ENCODE data around the gene TRA2B. TPM values are rescaled to one million over a fixed set of nuclear protein-coding genes. Genes with fewer than 3 reads are reported as not detected.

Gene TRA2B
- total RNA-seq (2014; rRNA removed; shearing (Covaris generic)) = 304 and 358 TPM in 2 replicates

DNA sequence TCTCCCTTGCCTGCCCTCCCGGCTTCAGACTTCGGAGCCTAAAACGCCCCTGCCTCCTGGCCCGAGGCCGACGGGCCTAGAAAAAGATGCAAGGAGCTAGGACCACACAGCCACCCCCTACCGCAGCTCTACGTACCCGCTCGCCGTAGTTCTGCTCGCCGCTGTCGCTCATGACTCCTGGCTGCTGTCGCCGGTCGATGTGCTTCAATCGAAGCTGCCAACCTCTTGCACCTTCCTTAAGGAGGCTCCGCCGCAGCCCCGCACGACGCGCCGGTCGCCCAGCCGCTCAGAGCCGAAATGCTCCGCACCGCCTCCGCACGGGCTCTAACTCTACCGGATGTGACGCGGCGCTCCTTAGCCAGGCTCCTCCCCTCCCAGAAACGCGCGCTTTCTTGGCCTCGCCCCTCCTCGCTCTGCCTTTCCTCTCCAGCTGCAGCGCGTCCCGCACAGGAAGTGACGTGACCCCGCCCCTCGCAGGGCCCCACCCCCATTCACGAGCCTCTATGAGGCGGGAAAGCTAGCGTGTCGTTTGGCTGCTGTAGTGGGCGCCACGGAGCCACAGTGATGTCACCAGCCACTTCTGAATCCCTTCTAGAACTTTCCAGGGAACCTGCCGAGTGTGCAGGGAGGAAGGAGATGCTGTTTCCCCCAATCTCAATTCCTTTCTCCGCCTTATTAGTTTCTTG lies at the start of gene TRA2B:
TSS of gene TRA2B (minus strand) at position 326 of the 686 bp plus-strand sequence. CDS start at position 172, 154 bp downstream.
- H3K4me1 ChIP-seq = peaks cover 6% of the 10 kb centered on the region; the same call in 1 of the 2 replicates
- peak; percentile 98 for DNase-seq
- H3K36me3 ChIP-seq = peaks cover 31% of the 10 kb centered on the region
- no peaks in the 10 kb centered on the region for H3K9me3 ChIP-seq (replicated peaks)
- peak within 1 kb of the TSS; percentile 98 for H3K27ac ChIP-seq
- no peaks in the 10 kb centered on the region for H3K27me3 ChIP-seq
- H3K4me3 ChIP-seq = peak within 1 kb of the TSS; percentile 98

GRCh38 chr3:185986198-185986777 lies 48.5 kb upstream of the TRA2B start:
- no peak overlapping the region for H3K27ac ChIP-seq
- no peak for DNase-seq
- H3K9me3 ChIP-seq (replicated peaks) = no peaks in the 10 kb centered on the region
- H3K27me3 ChIP-seq = no peaks in the 10 kb centered on the region
- no peaks in the 10 kb centered on the region for H3K4me1 ChIP-seq
- no peaks in the 10 kb centered on the region for H3K36me3 ChIP-seq
- no peak overlapping the region for H3K4me3 ChIP-seq

- Histone ChIP-seq H3K4me3 (no peak overlapping the region), H3K27me3 (no peaks in the 10 kb centered on the region), H3K4me1 (peaks cover 10% of the 10 kb centered on the region), H3K27ac (no peak overlapping the region), H3K9me3 (replicated peaks) (no peaks in the 10 kb centered on the region), H3K36me3 (no peaks in the 10 kb centered on the region)
- no peak for DNase-seq
Observed at GRCh38 chr3:185984203-185984602, 46.4 kb upstream of the TRA2B start.

DNA sequence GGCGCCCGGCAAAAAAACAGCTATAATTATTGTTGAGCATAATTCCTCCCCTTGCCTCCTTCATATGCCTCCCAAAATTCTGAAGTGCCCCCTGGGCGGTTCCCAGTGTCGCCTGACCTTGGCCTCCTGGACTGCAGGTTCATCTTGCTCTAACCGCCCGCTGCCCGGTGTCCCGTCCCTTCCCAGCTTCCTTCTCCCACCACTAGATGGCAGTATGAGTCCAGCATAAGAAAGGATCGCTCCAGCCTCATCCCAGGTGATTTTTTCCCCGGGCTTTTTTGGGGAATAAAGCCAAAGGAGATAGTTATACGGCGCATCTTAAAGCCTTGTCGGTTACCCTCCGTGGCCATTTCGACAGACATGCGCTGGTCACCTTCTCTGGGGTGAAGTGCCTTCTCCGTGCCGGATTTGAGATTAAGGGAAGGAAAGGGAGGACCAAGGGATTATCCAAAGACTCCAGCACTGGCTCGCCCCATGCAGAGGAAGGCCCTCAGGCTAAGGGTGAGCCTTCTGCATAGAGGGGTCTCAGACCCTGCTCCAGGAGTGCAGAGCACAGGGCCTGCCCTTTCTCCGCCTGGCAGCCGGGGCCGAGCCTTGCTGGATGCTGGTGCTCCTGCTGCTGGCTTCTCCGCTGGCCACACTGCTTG lies 45.8 kb upstream of the TRA2B start:
- Histone ChIP-seq H3K36me3 (no peaks in the 10 kb centered on the region), H3K27me3 (no peaks in the 10 kb centered on the region), H3K4me1 (peaks cover 10% of the 10 kb centered on the region), H3K9me3 (replicated peaks) (no peaks in the 10 kb centered on the region), H3K4me3 (no peak overlapping the region), H3K27ac (no peak overlapping the region)
- peak; percentile 58 to 84 for DNase-seq

DNA sequence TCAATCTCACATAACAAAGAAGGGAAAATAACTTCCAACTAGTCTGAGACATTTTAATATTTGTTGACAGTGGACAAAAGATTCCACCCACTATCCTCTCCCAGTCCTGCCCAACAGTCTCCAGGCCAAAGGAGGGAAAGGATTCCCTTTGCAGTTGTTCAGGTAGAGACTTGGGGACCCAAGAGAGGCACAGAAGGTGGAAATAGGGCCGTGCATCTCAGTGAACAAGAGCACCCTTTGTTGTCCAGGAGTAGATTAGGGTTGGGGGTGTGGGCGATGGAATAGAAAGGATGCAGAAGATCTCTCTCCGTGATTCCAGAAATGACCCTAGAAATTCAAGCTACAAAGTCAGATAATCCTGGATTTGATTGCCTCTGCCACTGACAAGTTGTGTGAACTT lies 44.8 kb upstream of the TRA2B start:
- no peak for DNase-seq

GRCh38 chr3:185981621-185982020 lies 43.8 kb upstream of the TRA2B start:
- H3K9me3 ChIP-seq (replicated peaks) = no peaks in the 10 kb centered on the region
- no peaks in the 10 kb centered on the region for H3K36me3 ChIP-seq
- H3K4me1 ChIP-seq = peaks cover 10% of the 10 kb centered on the region
- H3K27ac ChIP-seq = no peak overlapping the region
- no peak for DNase-seq
- no peak overlapping the region for H3K4me3 ChIP-seq
- H3K27me3 ChIP-seq = no peaks in the 10 kb centered on the region

More for the DNA sequence above, 44.8 kb upstream of the TRA2B start:
- no peak overlapping the region for H3K4me3 ChIP-seq
- H3K36me3 ChIP-seq = no peaks in the 10 kb centered on the region
- peaks cover 10% of the 10 kb centered on the region for H3K4me1 ChIP-seq
- H3K9me3 ChIP-seq (replicated peaks) = no peaks in the 10 kb centered on the region
- H3K27me3 ChIP-seq = no peaks in the 10 kb centered on the region
- no peak overlapping the region for H3K27ac ChIP-seq

- H3K9me3 ChIP-seq (replicated peaks) = no peaks in the 10 kb centered on the region
- no peak overlapping the region for H3K4me3 ChIP-seq
- H3K27ac ChIP-seq = no peak overlapping the region
- no peaks in the 10 kb centered on the region for H3K36me3 ChIP-seq
- H3K27me3 ChIP-seq = no peaks in the 10 kb centered on the region
- peak; percentile 58 to 79 for DNase-seq
- peaks cover 10% of the 10 kb centered on the region for H3K4me1 ChIP-seq
Observed at GRCh38 chr3:185979721-185980121, 41.9 kb upstream of the TRA2B start.

GRCh38 chr3:185978516-185978915 lies 40.7 kb upstream of the TRA2B start:
- Histone ChIP-seq H3K27ac (no peak overlapping the region), H3K27me3 (no peaks in the 10 kb centered on the region)

DNA sequence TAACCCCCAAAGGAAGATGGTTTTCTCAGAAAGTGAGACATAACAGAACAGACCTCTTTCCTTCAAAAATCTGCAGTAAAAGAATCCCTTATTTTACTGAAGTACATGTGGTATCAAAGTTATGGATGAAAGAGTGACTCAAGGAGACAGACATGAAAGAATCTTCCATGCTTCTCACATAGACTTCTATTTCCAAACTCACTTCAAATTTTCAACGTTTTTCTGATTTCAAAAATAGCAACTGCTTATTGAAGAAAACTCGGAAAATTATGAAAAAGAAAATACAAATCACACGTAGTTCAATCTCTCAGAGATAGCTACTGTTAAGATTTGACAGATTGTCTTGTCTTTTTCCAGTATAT lies 39.8 kb upstream of the TRA2B start:
- Histone ChIP-seq H3K36me3 (no peaks in the 10 kb centered on the region), H3K4me3 (no peak overlapping the region)
- no peak for DNase-seq

More at GRCh38 chr3:185978516-185978915, 40.7 kb upstream of the TRA2B start:
- Histone ChIP-seq H3K36me3 (no peaks in the 10 kb centered on the region), H3K9me3 (replicated peaks) (no peaks in the 10 kb centered on the region), H3K4me3 (no peak overlapping the region), H3K4me1 (peaks cover 10% of the 10 kb centered on the region)
- no peak for DNase-seq

GRCh38 chr3:185976977-185977678 lies 39.3 kb upstream of the TRA2B start:
- peak; percentile 66 to 84 for DNase-seq
- Histone ChIP-seq H3K4me1 (peaks cover 10% of the 10 kb centered on the region), H3K36me3 (no peaks in the 10 kb centered on the region), H3K27ac (no peak overlapping the region), H3K4me3 (no peak overlapping the region), H3K9me3 (replicated peaks) (no peaks in the 10 kb centered on the region), H3K27me3 (no peaks in the 10 kb centered on the region)

More for the DNA sequence above, 39.8 kb upstream of the TRA2B start:
- Histone ChIP-seq H3K27me3 (no peaks in the 10 kb centered on the region), H3K9me3 (replicated peaks) (no peaks in the 10 kb centered on the region), H3K4me1 (peaks cover 10% of the 10 kb centered on the region), H3K27ac (no peak overlapping the region)

GRCh38 chr3:185976100-185976499 lies 38.3 kb upstream of the TRA2B start:
- Histone ChIP-seq H3K27me3 (no peaks in the 10 kb centered on the region), H3K4me1 (peaks cover 10% of the 10 kb centered on the region), H3K36me3 (no peaks in the 10 kb centered on the region), H3K9me3 (replicated peaks) (no peaks in the 10 kb centered on the region), H3K4me3 (no peak overlapping the region), H3K27ac (no peak overlapping the region)
- DNase-seq = no peak

- no peak for DNase-seq
- no peak overlapping the region for H3K27ac ChIP-seq
- no peaks in the 10 kb centered on the region for H3K4me1 ChIP-seq
- no peaks in the 10 kb centered on the region for H3K36me3 ChIP-seq
- H3K4me3 ChIP-seq = no peak overlapping the region
- H3K9me3 ChIP-seq (replicated peaks) = no peaks in the 10 kb centered on the region
- H3K27me3 ChIP-seq = no peaks in the 10 kb centered on the region
Observed at GRCh38 chr3:185971579-185971978, 33.8 kb upstream of the TRA2B start.

GRCh38 chr3:185968168-185968567 lies 30.4 kb upstream of the TRA2B start:
- no peaks in the 10 kb centered on the region for H3K9me3 ChIP-seq (replicated peaks)
- H3K27me3 ChIP-seq = no peaks in the 10 kb centered on the region
- H3K4me3 ChIP-seq = no peak overlapping the region
- H3K27ac ChIP-seq = no peak overlapping the region
- H3K4me1 ChIP-seq = no peaks in the 10 kb centered on the region
- no peak for DNase-seq
- H3K36me3 ChIP-seq = no peaks in the 10 kb centered on the region

- Histone ChIP-seq H3K4me3 (no peak overlapping the region), H3K9me3 (replicated peaks) (no peaks in the 10 kb centered on the region), H3K27me3 (no peaks in the 10 kb centered on the region), H3K27ac (no peak overlapping the region), H3K4me1 (no peaks in the 10 kb centered on the region), H3K36me3 (no peaks in the 10 kb centered on the region)
- no peak for DNase-seq
Observed at GRCh38 chr3:185966655-185967054, 28.8 kb upstream of the TRA2B start.

GRCh38 chr3:185965496-185965895 lies 27.7 kb upstream of the TRA2B start:
- no peaks in the 10 kb centered on the region for H3K36me3 ChIP-seq
- no peaks in the 10 kb centered on the region for H3K4me1 ChIP-seq
- no peak overlapping the region for H3K4me3 ChIP-seq
- no peak for DNase-seq
- H3K27me3 ChIP-seq = no peaks in the 10 kb centered on the region
- no peak overlapping the region for H3K27ac ChIP-seq
- no peaks in the 10 kb centered on the region for H3K9me3 ChIP-seq (replicated peaks)

All from SJCRH30 (cell line).